NT2/D1 (cell line): ENCODE results near the gene STOX2.

Experiments used
- SUZ12 ChIP-seq: IDR thresholded peaks from 2 replicates; pipeline ENCODE4 v1.6.1; 2011; ENCODE audit not compliant: insufficient read length, insufficient read depth; ENCODE audit errors: extremely low read depth
- YY1 ChIP-seq: IDR thresholded peaks from 2 replicates; pipeline ENCODE4 v1.6.1; 2011; ENCODE audit not compliant: insufficient read length, insufficient read depth
- ZNF274 ChIP-seq: IDR thresholded peaks from 2 replicates; pipeline ENCODE4 v1.6.1; 2011; ENCODE audit warnings: mild to moderate bottlenecking, low read depth, low read length

DNA sequence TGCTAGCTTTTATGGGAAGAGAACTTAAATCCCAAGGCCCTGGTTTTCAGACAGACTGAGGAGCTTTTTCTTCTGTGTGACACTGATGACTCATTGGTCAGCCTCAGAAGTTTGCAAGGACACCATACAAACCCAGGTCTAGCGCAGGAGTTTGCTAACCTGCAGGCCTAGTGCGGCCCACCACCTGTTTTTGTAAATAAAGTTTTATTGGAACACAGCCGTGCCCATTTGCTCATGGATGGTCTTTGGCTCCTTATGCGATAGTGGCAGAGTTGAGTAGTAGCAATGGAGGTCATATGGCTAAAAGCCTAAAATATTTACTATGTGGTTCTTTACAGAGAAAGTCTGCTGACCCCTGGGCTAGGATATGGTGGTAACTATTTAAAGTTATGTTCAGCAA, 98.3 kb downstream of the STOX2 start:
- no peak for TF ChIP-seq ZNF274
- TF ChIP-seq YY1, result no peak
- TF ChIP-seq SUZ12, result no peak
